CD4-positive, alpha-beta T cell treated with Interleukin-4 for 4 hours (primary cell): ENCODE results near the gene SLC39A7.

Experiments
- DNase-seq: peaks from one replicate; pipeline ENCODE4 v3.0.0-alpha.2; 2020

SLC39A7 gene, protein sequence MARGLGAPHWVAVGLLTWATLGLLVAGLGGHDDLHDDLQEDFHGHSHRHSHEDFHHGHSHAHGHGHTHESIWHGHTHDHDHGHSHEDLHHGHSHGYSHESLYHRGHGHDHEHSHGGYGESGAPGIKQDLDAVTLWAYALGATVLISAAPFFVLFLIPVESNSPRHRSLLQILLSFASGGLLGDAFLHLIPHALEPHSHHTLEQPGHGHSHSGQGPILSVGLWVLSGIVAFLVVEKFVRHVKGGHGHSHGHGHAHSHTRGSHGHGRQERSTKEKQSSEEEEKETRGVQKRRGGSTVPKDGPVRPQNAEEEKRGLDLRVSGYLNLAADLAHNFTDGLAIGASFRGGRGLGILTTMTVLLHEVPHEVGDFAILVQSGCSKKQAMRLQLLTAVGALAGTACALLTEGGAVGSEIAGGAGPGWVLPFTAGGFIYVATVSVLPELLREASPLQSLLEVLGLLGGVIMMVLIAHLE

DNA sequence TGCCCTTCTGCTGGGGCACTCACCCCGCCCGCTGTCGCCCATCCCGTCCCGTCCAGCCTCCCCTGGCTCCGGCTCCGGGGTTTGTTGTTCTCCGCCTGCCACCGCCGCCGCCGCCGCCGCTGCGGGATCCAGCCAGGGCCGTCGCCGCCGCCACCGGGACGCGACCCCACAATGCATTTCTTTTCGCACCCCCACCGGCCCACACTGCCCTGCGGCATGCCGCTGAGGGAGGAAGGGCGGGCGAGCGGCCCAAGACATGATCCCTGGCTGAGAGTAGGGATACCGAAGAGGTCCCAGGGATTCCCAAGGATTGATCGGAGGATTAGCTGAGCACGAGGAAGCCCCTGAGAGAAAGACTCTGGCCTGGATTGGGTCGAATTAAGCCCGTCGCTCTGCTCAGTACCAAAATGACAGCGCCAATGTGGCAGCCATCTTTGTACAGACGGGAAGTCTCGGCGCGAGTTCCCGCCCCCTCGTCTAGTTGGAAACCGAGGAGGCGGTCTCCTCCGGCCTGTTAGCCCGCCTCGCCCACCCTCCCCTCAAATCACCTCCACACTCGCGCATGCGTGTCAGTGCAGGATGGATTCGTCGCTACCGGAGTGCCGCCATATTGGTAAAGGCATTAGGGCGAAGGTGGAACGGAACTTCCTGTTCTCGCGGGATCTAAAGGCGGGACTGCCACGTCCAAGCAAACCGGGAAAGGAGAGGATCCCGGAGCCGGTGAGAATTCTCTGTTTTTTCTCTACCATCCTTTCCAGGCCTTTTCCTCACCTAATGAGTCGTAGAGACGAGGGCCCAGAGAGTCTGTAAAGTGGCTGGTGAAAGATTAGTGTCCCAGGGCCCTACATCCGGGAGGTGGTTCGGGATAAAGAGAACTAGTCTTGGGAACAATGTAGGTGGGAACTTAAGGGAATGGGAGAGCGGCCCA is at the start of gene SLC39A7, which contains the start of gene RXRB:
Gene SLC39A7, plus strand, starts transcription at position 649 of the 928 bp plus-strand sequence. CDS start 379 bp downstream, outside the sequence.
Gene RXRB, minus strand, starts transcription at position 447 of the 928 bp plus-strand sequence. Its CDS starts 189 bp downstream, at position 258.
- DNase-seq, result peak; percentile 99

- no peak for DNase-seq
These were observed 49.6 kb upstream of the SLC39A7 start for GRCh38 chr6:33151050-33151449.

GRCh38 chr6:33154349-33154748 is 46.3 kb upstream of the SLC39A7 start:
- no peak for DNase-seq

- DNase-seq, result no peak
These were observed 44.1 kb upstream of the SLC39A7 start for GRCh38 chr6:33156561-33156960.

- DNase-seq, result no peak
These were observed 43.7 kb upstream of the SLC39A7 start for GRCh38 chr6:33156964-33157363.

GRCh38 chr6:33160096-33160495 is 40.6 kb upstream of the SLC39A7 start:
- DNase-seq, result no peak

DNA sequence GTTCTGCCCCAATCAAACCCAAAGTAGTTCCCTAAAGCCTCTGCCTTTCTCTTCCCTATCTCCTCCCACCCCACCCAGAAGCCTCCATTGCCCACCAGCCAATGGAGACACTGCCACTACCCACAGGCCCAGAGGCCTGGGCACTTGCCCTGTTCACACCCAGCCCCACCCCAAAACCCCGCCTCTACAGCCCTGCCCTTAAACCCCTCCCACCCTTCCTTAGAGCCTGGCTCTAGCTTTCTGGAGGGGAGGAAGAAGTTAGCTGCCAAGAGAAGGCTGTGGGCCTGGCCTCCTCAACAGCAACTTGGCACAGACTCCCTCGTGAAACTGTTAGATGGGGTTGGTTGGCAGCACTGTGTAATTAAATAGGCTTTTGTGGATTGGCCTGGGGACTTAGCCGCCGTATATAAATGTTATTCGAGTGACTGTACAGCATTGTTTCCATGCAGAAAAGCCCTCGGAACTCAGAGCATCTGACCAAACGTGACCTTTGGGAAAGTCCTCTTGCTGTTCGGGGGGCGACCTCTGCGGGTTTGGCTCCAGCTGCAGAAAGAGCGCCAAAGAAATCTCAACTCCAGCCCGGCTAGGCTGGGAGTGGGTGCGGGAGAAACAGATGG is 39.8 kb upstream of the SLC39A7 start:
- no peak for DNase-seq

- peak; percentile 80 for DNase-seq
These were observed 39.0 kb upstream of the SLC39A7 start for GRCh38 chr6:33161354-33162331.

DNA sequence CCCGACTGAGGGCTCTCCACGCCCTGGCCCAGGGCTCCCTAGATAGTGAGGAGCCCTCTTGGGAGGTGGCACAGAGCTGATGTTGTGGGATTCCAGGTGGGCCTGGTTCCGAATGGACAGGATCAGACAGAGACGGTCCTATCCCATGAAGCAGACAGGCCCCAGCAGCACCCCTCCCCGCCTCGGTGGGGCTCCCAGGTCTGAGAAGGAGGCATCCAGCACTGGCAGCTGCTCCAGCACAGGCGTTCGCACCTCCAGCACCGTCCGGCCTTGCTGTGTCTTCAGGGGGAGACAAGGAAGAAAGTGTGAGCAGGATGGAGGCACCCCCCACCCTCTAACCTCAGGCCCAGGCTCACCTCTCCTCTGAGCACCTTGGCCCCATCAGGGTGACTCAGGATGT is 37.1 kb upstream of the SLC39A7 start:
- no peak for DNase-seq

DNA sequence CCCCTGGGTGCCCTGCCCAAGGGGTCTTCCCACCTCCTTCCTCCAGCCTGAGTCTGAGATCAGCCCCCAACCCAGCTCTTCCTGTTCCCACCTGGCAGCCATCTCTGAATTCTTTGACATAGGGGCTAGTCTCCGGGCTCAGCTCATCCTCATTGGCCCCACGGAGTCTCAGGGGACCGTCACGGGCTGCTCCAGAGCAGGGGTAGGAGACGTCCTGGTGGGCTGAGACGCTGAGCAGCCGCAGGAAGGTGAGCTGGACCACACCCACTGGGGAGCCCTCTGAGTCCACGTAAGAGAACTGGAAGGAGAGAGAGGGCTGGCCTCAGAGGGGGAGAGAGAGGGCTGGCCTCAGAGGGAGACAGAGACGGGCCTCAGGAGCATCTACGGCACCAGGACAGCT is 36.5 kb upstream of the SLC39A7 start:
- no peak for DNase-seq

GRCh38 chr6:33164665-33165373 is 35.8 kb upstream of the SLC39A7 start:
- no peak for DNase-seq

GRCh38 chr6:33165581-33166258 is 34.9 kb upstream of the SLC39A7 start:
- DNase-seq, result no peak

- DNase-seq, result no peak
These were observed 34.3 kb upstream of the SLC39A7 start for GRCh38 chr6:33166363-33166762.

DNA sequence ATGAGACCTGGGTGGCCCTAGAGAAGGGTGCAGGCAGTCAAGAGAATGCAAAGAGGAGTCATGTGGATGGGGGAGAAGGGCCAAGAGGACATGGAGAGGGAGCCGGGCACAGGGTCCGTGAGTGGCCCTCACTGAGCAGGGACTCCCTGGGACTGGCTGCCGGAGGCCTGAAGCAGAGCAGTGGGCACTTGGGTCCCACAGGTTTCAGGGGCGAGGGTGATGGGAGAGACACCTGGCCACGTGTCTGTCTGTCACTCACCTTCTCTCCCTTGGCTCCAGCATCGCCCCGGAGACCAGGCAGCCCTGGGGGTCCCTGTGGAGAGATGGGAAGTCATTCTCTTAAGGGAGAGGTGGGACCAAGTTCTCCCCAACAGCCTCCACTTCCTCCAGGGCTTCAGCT is 33.9 kb upstream of the SLC39A7 start:
- no peak for DNase-seq

DNA sequence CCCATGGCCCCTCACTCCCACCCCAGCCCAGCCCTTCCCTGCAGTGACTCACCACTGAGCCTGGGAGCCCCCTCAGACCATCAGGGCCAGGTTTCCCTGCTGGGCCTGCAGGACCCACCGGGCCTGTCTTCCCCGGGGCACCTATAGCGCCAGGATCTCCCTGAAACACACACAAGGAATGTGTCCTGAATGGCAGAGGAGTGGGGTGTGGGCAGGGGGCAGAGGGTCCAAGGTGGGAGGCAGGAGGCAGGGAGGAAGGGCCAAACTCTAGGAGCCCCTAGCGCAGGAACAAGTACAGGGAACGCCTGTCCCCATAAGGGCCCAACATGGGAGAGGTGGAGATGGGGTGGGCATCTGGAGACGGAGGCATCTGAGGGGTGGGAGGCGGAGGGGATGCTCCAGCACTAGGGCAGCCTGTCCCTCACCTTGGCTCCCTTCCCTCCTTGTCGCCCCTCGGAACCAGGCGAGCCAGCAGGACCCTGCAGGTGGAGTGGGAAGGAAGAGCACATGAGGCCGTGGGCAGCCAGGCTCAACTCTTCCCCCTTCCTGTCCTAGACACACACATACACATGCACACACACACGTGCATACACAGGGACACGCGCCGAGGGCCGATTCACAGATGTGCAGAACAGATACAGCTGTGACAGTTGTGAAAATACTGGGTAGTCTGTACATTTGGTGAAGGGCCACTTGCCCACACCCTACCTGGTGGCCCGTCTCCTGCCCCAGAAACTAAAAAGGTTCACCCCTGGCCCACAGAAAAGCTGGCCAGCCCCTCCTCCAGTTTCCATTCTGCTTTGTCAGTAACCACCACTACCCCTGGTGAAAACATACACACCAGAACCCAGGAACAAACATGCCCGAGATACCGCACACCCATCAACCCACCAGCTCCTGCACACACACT is 33.0 kb upstream of the SLC39A7 start:
- no peak for DNase-seq

- no peak for DNase-seq
These were observed 32.4 kb upstream of the SLC39A7 start for GRCh38 chr6:33168284-33168601.

GRCh38 chr6:33168639-33169038 is 32.0 kb upstream of the SLC39A7 start:
- no peak for DNase-seq

DNA sequence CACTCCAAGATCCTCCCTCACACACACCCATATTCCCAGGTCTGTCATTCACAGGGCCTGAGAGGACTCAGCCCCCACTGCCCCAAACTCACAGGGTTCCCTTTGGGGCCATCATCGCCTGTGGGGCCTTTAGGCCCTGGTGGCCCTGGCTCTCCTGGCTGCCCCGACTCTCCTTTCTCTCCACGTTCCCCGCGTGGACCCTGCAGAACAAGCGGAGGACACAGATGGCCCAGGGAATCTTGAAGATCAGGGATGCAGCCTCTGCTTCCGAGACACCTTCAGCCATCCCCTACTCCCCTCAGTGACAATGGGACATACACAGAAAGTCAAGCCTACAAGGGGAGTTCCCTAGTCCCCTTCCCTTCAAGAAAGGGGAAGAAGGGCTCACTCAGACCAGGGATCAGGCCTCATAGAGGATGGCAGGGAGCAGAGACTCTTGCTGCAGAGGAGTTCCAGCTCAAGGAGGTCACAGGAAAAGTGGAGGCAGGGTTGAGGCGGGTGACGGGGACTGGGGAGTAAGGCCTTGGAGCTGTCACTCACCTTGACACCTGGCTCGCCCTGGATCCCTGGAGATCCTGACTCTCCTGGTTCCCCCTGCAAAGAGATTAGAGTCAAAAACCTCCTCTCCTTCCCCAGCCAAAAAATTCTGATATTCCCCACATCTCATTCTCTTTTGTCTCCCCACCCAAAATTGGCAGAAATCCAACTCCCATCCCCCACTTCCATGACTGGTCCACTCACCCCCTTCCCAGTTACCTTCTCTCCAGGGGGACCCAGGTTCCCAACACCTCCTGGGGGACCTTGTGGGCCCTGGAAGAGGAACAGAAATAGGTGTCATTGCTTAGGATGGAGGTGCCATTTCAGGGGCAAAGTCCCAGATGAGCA is 31.1 kb upstream of the SLC39A7 start:
- no peak for DNase-seq
